Lung (tissue), 12 donors: Measurements from ENCODE around the gene TOX2. TPM values are rescaled to one million over a fixed set of nuclear protein-coding genes. Genes with fewer than 3 reads are reported as not detected.

Source experiments
- ATAC-seq: fragments of 200-7000 bp; cut with Tn5 transposase; one replicate; pipeline ENCODE4 v1.9.1; 2020; ENCODE audit warnings: moderate number of reproducible peaks; ENCODE audit not compliant: insufficient read depth, low FRiP score
- DNase-seq, 3 donors: peaks; one replicate each; pipeline ENCODE4 v3.0.0-alpha.2; 2013 to 2017
- H3K27ac ChIP-seq, 2 donors: one replicate each; pipeline ENCODE4 v1.5.1; 2013; ENCODE audit warnings: mild to moderate bottlenecking in 2 of 2, moderate library complexity in 2 of 2, control low read depth in 1 of 2, inconsistent platforms in 1 of 2, low read depth in 1 of 2, low read length in 1 of 2
- H3K27me3 ChIP-seq, 3 donors: one replicate each; pipeline ENCODE4 v1.5.1; 2013; ENCODE audit warnings: low read length in 2 of 3; ENCODE audit not compliant: control insufficient read depth in 3 of 3, insufficient read depth in 3 of 3
- H3K36me3 ChIP-seq, 4 donors: one replicate each; pipeline ENCODE4 v1.5.1; 2013; ENCODE audit warnings: low read length in 4 of 4, mild to moderate bottlenecking in 1 of 4, moderate library complexity in 1 of 4; ENCODE audit not compliant: control insufficient read depth in 4 of 4, insufficient read depth in 4 of 4
- H3K4me1 ChIP-seq, 5 donors: one replicate each; pipeline ENCODE4 v1.5.1; 2013; ENCODE audit warnings: low read length in 5 of 5, mild to moderate bottlenecking in 2 of 5, moderate library complexity in 1 of 5; ENCODE audit not compliant: control insufficient read depth in 5 of 5, insufficient read depth in 5 of 5
- H3K4me3 ChIP-seq: one replicate; pipeline ENCODE4 v1.5.1; 2013; ENCODE audit warnings: mild to moderate bottlenecking, control low read depth, moderate library complexity
- H3K9ac ChIP-seq, 2 donors: one replicate each; pipeline ENCODE4 v1.5.1; 2013; ENCODE audit warnings: low read length in 2 of 2, control low read depth in 1 of 2; ENCODE audit not compliant: insufficient read depth in 1 of 2
- H3K9me3 ChIP-seq, 4 donors: one replicate each; pipeline ENCODE4 v1.5.1; 2013; ENCODE audit warnings: low read length in 3 of 4, mild to moderate bottlenecking in 1 of 4, moderate library complexity in 1 of 4; ENCODE audit not compliant: control insufficient read depth in 4 of 4, insufficient read depth in 3 of 4
- CTCF ChIP-seq: IDR thresholded peaks from 2 replicates; pipeline ENCODE4 v1.5.1; 2012; ENCODE audit warnings: mild to moderate bottlenecking; ENCODE audit errors: control extremely low read depth, extremely low read depth
- WGBS, 2 donors: extraction: QIAGEN DNeasy Blood & Tissue Kit; methylation state at CpG; one replicate each; pipeline ENCODE4 v1.1.7; 2013; 5-methylcytosine and 5-hydroxymethylcytosine counted together
- polyA plus RNA-seq, 2 donors: library from polyadenylated mRNA; stranded (reverse); fragments of 200-250 nt; gene quantifications; one replicate each; pipeline ENCODE4 v1.2.1, GENCODE V29; 2013
- total RNA-seq, 2 donors: library from RNA; depleted of rRNA in 1 of 2; stranded (reverse); fragments of >200 nt in 1 of 2; gene quantifications; one replicate each; pipeline ENCODE4 v1.2.1, GENCODE V29; 2014 to 2021
- donor health status: control.
- donor health status: control.
- donor health status: Bipolar disorder and iron deficiency.
- donor health status: healthy.
- donor health status: DM: yes; HTN: yes; CAD: no.

The TOX2 gene
- total and polyA plus RNA-seq, 4 donors: 12.0 to 25.5 (median 16.6) TPM

DNA sequence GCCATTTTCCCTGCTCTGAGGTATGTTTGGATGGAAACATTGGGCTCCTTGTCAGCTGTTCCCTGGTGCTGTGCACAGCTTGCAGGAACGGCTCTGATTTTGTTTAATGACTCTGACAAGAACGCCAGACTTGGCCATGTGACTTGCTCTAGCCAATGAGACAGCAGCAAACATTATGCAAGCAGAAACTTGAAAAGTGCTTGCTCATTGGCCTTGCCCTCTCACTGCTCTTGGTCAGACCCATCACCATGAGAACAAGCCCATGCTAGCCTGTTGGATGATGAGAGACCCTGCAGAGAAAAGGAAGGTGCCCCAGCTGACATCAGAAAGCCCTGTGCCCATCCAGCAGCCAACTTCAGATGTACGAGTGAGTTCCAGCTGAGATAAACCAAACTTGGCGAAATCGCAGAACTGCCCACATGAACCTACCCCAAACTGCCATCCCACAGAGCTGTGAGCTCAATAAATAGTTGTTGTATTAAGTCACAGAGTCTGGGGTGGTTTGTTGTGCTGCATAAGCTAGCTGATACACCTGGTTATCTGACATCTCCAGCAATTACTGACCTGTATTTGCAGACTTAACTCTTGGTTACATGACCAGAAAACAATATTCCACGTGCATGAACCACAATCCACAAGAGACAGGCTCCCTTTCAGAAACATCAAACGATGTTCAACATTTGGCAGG is 175.5 kb downstream of the TOX2 start:
- H3K27ac ChIP-seq: no peak overlapping the region
- peaks cover 0 to 2% (median 0%) of the 10 kb centered on the region in 4 donors for H3K9me3 ChIP-seq
- H3K4me3 ChIP-seq: no peak overlapping the region
- no peak for TF ChIP-seq CTCF
- no peaks in the 10 kb centered on the region for H3K36me3 ChIP-seq
- WGBS, 2 donors: 64 to 68% methylated on average over 7 of the region's 7 CpGs
- H3K4me1 ChIP-seq: peaks cover 0 to 6% (median 0%) of the 10 kb centered on the region in 5 donors
- no peak overlapping the region for H3K9ac ChIP-seq
- DNase-seq (peak in 2 of 3 donors; percentile 29 to 35), ATAC-seq (no peak)
- no peaks in the 10 kb centered on the region for H3K27me3 ChIP-seq

DNA sequence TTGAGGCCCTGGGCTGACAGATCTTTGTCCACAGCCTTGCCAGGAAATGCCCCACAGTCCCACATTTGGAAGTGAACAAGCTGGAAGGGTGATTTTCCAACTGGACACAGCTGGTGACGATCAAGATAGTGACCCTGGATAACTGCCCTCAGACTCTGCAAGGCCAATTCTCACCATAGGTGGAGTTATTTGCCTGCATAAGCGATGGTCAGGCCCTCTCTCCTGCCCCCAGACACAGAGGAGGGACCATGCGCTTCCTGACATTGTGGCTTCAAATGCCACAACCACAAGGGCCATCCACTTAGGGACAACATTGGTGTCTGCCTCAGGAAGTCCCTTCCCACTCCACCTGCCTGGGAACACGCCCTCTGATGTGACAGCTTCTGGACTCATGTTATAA is 176.4 kb downstream of the TOX2 start:
- Histone ChIP-seq H3K4me1 (peaks cover 0 to 6% (median 0%) of the 10 kb centered on the region in 5 donors), H3K36me3 (no peaks in the 10 kb centered on the region), H3K9me3 (peaks cover 0 to 2% (median 0%) of the 10 kb centered on the region in 4 donors), H3K9ac (no peak overlapping the region), H3K27ac (no peak overlapping the region), H3K4me3 (no peak overlapping the region), H3K27me3 (no peaks in the 10 kb centered on the region)
- no peak for TF ChIP-seq CTCF
- WGBS, 2 donors: 59 to 64% methylated on average over 4 of the region's 4 CpGs
- DNase-seq (peak in 2 of 3 donors; percentile 42 to 46), ATAC-seq (no peak)

GRCh38 chr20:44092551-44093248 is 178.0 kb downstream of the TOX2 start:
- WGBS, 2 donors: 61 to 74% methylated on average over 9 of the region's 9 CpGs
- DNase-seq: peak in 2 of 3 donors; percentile 41 to 51
- peaks cover 0 to 2% (median 0%) of the 10 kb centered on the region in 4 donors for H3K9me3 ChIP-seq
- no peaks in the 10 kb centered on the region for H3K36me3 ChIP-seq
- no peak for ATAC-seq
- H3K27ac ChIP-seq: no peak overlapping the region
- no peak overlapping the region for H3K4me3 ChIP-seq
- no peaks in the 10 kb centered on the region for H3K27me3 ChIP-seq
- H3K4me1 ChIP-seq: peaks cover 0 to 5% (median 0%) of the 10 kb centered on the region in 5 donors
- H3K9ac ChIP-seq: no peak overlapping the region
- no peak for TF ChIP-seq CTCF
